HepG2 (cell line): ENCODE data around the gene TSPAN31. TPM values are rescaled to one million over a fixed set of nuclear protein-coding genes. Genes with fewer than 3 reads are reported as not detected.

Experiments
- AKNA ChIP-seq: sonication (generic); formaldehyde crosslinking; IDR thresholded peaks from 2 replicates; pipeline ENCODE4 v1.4.0; 2020; ENCODE audit warnings: missing genetic modification reagents, borderline replicate concordance
- BRCA1 ChIP-seq: sonication (generic); formaldehyde crosslinking; IDR thresholded peaks from 2 replicates; pipeline ENCODE4 v1.4.0; 2020; ENCODE audit warnings: missing genetic modification reagents
- HOXA7 ChIP-seq: sonication (generic); formaldehyde crosslinking; IDR thresholded peaks from 2 replicates; pipeline ENCODE4 v1.8.1; 2022; ENCODE audit warnings: mild to moderate bottlenecking, missing genetic modification reagents, moderate library complexity
- JARID2 ChIP-seq: sonication (generic); formaldehyde crosslinking; IDR thresholded peaks from 2 replicates; pipeline ENCODE4 v1.8.1; 2023; ENCODE audit warnings: missing genetic modification reagents, inconsistent platforms; ENCODE audit not compliant: insufficient replicate concordance
- KDM6A ChIP-seq: IDR thresholded peaks from 2 replicates; pipeline ENCODE4 v1.6.1; 2016; ENCODE audit warnings: low read depth
- MEIS1 ChIP-seq: sonication (generic); formaldehyde crosslinking; IDR thresholded peaks from 2 replicates; pipeline ENCODE4 v1.9.0; 2021; ENCODE audit warnings: mild to moderate bottlenecking, missing genetic modification reagents, moderate library complexity, borderline replicate concordance
- RARG ChIP-seq: sonication (generic); formaldehyde crosslinking; IDR thresholded peaks from 2 replicates; pipeline ENCODE4 v1.4.0; 2020; ENCODE audit warnings: low read depth, mild to moderate bottlenecking, missing genetic modification reagents
- RBAK ChIP-seq: sonication (generic); formaldehyde crosslinking; IDR thresholded peaks from 2 replicates; pipeline ENCODE4 v1.5.1; 2020; ENCODE audit warnings: mild to moderate bottlenecking, missing genetic modification reagents
- RORA ChIP-seq: sonication (generic); formaldehyde crosslinking; IDR thresholded peaks from 2 replicates; pipeline ENCODE4 v1.5.0; 2020; ENCODE audit warnings: mild to moderate bottlenecking, missing genetic modification reagents, moderate library complexity
- SIX4 ChIP-seq: sonication (generic); formaldehyde crosslinking; IDR thresholded peaks from 2 replicates; pipeline ENCODE4 v1.4.0; 2020; ENCODE audit warnings: missing genetic modification reagents
- STAT5B ChIP-seq: sonication (generic); formaldehyde crosslinking; IDR thresholded peaks from 2 replicates; pipeline ENCODE4 v1.4.0; 2020; ENCODE audit warnings: missing genetic modification reagents
- SUZ12 ChIP-seq: fragments of 150-350 bp; IDR thresholded peaks from 2 replicates; pipeline ENCODE4 v1.6.1; 2014; ENCODE audit warnings: low read depth, low read length
- ZMYM2 ChIP-seq: sonication (generic); formaldehyde crosslinking; IDR thresholded peaks from 2 replicates; pipeline ENCODE4 v1.8.0; 2022; ENCODE audit warnings: mild to moderate bottlenecking, missing genetic modification reagents
- ZNF138 ChIP-seq: sonication (generic); formaldehyde crosslinking; IDR thresholded peaks from 2 replicates; pipeline ENCODE4 v1.5.0; 2020; ENCODE audit warnings: mild to moderate bottlenecking, low read depth, missing genetic modification reagents
- ZNF260 ChIP-seq: sonication (generic); formaldehyde crosslinking; IDR thresholded peaks from 2 replicates; pipeline ENCODE4 v1.4.0; 2020; ENCODE audit warnings: missing genetic modification reagents, low read depth, mild to moderate bottlenecking, borderline replicate concordance
- ZNF296 ChIP-seq: sonication (generic); formaldehyde crosslinking; conservative IDR thresholded peaks from 2 replicates; pipeline ENCODE4 v1.5.0; 2020; ENCODE audit warnings: mild to moderate bottlenecking, missing genetic modification reagents
- ZNF703 ChIP-seq: sonication (generic); formaldehyde crosslinking; IDR thresholded peaks from 2 replicates; pipeline ENCODE4 v1.5.1; 2020; ENCODE audit warnings: missing genetic modification reagents, mild to moderate bottlenecking, moderate library complexity, borderline replicate concordance
- ZNF709 ChIP-seq: sonication (generic); formaldehyde crosslinking; IDR thresholded peaks from 2 replicates; pipeline ENCODE4 v1.5.0; 2020; ENCODE audit warnings: mild to moderate bottlenecking, missing genetic modification reagents
- ZXDC ChIP-seq: sonication (generic); formaldehyde crosslinking; IDR thresholded peaks from 2 replicates; pipeline ENCODE4 v1.5.0; 2020; ENCODE audit warnings: mild to moderate bottlenecking, missing genetic modification reagents
- polyA plus RNA-seq, 8 experiments: library from polyadenylated mRNA; depleted of rRNA in 3 of 8; stranded (reverse) in 7 of 8; unstranded in 1 of 8; fragments of >200 nt; fragmentation: Illumina TruSeq in 4 of 8; extraction: Trizol in 4 of 8; gene quantifications; 2 replicates each; pipeline versions ENCODE4 v1.2.1 to v1.2.3, GENCODE V29; 2011 to 2016; ENCODE audit warnings: low read depth in 4 of 8, missing spikeins in 1 of 8, mixed read lengths in 1 of 8; ENCODE audit not compliant: insufficient read depth in 1 of 8
- total RNA-seq, 5 experiments: library from RNA; depleted of rRNA; stranded (reverse); fragments of >200 nt; fragmentation: Illumina TruSeq; extraction: Trizol; gene quantifications; 2 replicates each; pipeline ENCODE4 v1.2.3, GENCODE V29; 2016; ENCODE audit warnings: low read depth in 1 of 5
- TF ChIP-seq, protein P1 (sequence below): sonication (generic); formaldehyde crosslinking; IDR thresholded peaks from 2 replicates; pipeline ENCODE4 v1.5.0; 2020; ENCODE audit warnings: missing genetic modification reagents

Gene TSPAN31
- total and polyA plus RNA-seq, 2 of the 13 experiments (the other 11 are each of a cell fraction or from before 2014, with no cell fraction given): 10.4 to 24.6 TPM

DNA sequence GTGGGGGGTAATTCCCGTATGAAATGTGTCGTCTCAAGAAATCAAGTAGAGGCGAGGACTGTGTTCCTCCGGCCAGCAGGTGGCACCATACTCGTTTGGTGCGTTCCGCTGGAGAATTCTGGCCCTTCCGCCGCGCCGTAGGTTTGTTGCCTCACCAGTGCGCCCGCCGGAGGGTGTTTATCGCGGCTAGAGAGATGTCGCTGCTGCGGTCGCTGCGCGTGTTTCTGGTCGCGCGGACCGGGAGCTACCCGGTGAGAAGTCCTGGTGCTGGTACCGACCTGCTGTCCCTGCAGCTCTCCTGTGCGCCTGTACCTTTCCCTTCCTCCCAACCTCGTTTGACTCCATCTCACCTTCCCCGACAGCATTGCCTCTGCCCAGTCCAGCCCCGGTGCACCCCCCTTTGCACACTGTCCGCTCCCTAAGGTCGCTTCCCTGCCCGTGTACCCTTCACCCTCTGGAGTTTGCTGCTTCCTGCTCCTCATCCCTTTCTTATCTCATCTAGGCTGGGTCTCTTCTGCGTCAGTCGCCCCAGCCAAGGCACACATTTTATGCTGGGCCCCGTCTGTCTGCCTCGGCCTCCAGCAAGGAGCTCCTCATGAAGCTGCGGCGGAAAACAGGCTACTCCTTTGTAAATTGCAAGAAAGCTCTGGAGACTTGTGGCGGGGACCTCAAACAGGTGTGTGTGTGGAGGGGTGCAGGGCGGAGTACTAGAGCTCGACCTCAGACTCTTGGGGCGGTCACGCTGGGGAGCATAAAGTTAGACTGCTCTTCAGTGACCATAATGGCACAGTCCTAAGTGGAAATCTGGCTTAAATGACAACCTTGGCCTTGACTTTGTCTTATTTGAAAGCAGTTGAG lies 38.0 kb downstream of the TSPAN31 start, which contains the start of gene TSFM (continued):
- 0 out of 2 replicates have a peak, but pooled peaks have one; percentile 28 for TF ChIP-seq ZNF296
- TF ChIP-seq ZNF260 (CRISPR knock-in tag): no peak
- no peak for TF ChIP-seq HOXA7 (CRISPR knock-in tag)
- TF ChIP-seq RORA (CRISPR knock-in tag): no peak
- no peak for TF ChIP-seq JARID2 (CRISPR knock-in tag)
- TF ChIP-seq BRCA1 (CRISPR knock-in tag): 0 out of 2 replicates have a peak, but pooled peaks have one; percentile 21
- no peak for TF ChIP-seq STAT5B (CRISPR knock-in tag)
- peak; percentile 54; the same call in 1 of the 2 replicates for TF ChIP-seq RBAK (CRISPR knock-in tag)
- TF ChIP-seq ZNF138 (CRISPR knock-in tag): peak; percentile 55; the same call in 1 of the 2 replicates
- no peak for TF ChIP-seq ZNF709
- TF ChIP-seq MEIS1: no peak
- no peak for TF ChIP-seq AKNA
- TF ChIP-seq, protein P1, sequence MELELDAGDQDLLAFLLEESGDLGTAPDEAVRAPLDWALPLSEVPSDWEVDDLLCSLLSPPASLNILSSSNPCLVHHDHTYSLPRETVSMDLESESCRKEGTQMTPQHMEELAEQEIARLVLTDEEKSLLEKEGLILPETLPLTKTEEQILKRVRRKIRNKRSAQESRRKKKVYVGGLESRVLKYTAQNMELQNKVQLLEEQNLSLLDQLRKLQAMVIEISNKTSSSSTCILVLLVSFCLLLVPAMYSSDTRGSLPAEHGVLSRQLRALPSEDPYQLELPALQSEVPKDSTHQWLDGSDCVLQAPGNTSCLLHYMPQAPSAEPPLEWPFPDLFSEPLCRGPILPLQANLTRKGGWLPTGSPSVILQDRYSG (CRISPR knock-in tag): 0 out of 2 replicates have a peak, but pooled peaks have one; percentile 26
- TF ChIP-seq SUZ12: no peak
- no peak for TF ChIP-seq RARG
- no peak for TF ChIP-seq KDM6A (CRISPR knock-in tag)
- TF ChIP-seq ZMYM2 (CRISPR knock-in tag): no peak
- peak; percentile 34; the same call in 1 of the 2 replicates for TF ChIP-seq ZXDC
- TF ChIP-seq ZNF703 (CRISPR knock-in tag): no peak
- peak; percentile 54; the same call in 1 of the 2 replicates for TF ChIP-seq SIX4 (CRISPR knock-in tag)
